Measurements from ENCODE around the gene STK32B. TPM values are rescaled to one million over a fixed set of nuclear protein-coding genes. Genes with fewer than 3 reads are reported as not detected.

STK32B gene
- total RNA-seq, 2 donors from 2014 or later = not detected

DNA sequence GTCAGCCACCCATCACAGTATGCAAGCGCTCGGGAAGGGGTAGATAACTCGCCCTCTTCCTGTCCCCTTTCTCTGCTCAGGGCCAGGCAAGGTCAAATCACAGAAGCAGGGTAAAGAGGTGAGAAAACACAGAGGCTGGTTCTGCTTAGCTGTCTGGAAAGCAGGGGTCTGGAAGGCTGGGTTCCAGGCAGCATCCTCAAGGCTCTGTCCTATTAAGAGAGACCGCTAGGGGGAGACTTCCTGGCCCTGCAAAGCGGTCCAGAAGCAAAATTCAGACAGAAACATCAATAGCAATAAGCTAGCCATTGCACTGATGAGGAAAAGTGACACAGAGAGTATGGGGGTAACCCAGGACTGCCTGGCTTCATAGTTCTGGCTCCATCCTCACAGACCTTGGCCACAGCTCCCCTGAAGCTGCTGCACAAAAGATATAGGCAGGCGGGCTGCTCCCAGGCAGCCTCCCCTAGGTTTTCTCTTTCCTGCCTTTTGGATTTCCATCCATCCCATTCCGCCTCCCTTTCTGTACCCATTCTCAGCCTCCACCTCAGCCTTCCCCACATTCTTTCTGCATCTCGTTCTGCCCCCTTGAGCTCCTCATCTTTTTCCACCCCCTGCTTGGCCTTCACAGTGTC, 348.6 kb downstream of the STK32B start:
- H3K36me3 Mint-ChIP-seq = no peaks in the 10 kb centered on the region
- ATAC-seq (no peak), DNase-seq (ENCODE audit: low spot score) (no peak)
- no peak overlapping the region for H3K4me3 Mint-ChIP-seq
- H3K27me3 Mint-ChIP-seq = peaks cover 3 to 9% of the 10 kb centered on the region in 2 donors
- H3K27ac Mint-ChIP-seq = no peak overlapping the region
- H3K9me3 Mint-ChIP-seq = no peaks in the 10 kb centered on the region
- no peaks in the 10 kb centered on the region for H3K4me1 Mint-ChIP-seq (ENCODE audit: low read depth in 2 of 2)

GRCh38 chr4:5403746-5404497, 352.6 kb downstream of the STK32B start:
- H3K27ac Mint-ChIP-seq = no peak overlapping the region
- no peak for ATAC-seq
- H3K36me3 Mint-ChIP-seq = peaks cover 13% of the 10 kb centered on the region
- no peak for DNase-seq (ENCODE audit: low spot score)
- H3K9me3 Mint-ChIP-seq = peaks cover 3% of the 10 kb centered on the region
- H3K4me3 Mint-ChIP-seq = no peak overlapping the region
- H3K4me1 Mint-ChIP-seq (ENCODE audit: low read depth in 2 of 2) = no peaks in the 10 kb centered on the region
- peaks cover 2 to 9% of the 10 kb centered on the region in 2 donors for H3K27me3 Mint-ChIP-seq

GRCh38 chr4:5409237-5409636, 358.0 kb downstream of the STK32B start:
- Mint-ChIP-seq H3K36me3 (peaks cover 13% of the 10 kb centered on the region), H3K4me3 (no peak overlapping the region), H3K9me3 (peaks cover 3% of the 10 kb centered on the region), H3K27me3 (peaks cover 0 to 3% of the 10 kb centered on the region in 2 donors), H3K27ac (no peak overlapping the region), H3K4me1 (ENCODE audit: low read depth in 2 of 2) (no peaks in the 10 kb centered on the region)
- DNase-seq (ENCODE audit: low spot score) (no peak), ATAC-seq (no peak)

DNA sequence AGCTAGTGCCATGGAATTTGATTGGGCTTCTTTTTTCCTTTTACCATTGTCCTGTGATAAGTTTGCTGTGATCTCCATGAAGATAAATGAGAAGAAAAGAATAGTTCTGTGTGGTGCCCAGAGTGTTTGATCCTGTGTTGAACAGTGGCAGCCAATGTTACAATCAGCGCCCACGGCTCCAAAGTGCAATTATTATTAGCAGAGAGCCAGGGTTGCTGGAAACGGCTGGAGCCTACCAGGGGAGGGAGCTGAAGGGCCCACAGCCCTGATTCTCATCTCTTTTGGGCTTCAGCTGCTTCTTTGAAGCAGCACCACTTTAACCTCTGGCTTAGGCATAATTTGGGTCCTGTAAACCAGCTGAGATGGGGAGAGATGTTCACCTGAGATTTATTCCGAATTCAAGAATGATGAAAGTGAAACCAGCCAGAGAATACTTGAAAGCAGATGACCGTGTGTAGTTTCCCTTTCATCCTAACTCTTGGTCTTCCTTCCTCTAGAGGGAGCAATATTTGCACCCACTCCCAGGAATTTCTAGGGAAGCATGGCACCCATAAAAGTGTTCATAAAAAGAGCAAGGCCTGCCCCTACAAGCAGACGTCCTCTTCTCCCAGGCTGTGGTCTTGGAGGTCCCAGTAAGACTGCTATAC, 358.8 kb downstream of the STK32B start:
- Mint-ChIP-seq H3K36me3 (peaks cover 13% of the 10 kb centered on the region), H3K27ac (no peak overlapping the region), H3K4me1 (ENCODE audit: low read depth in 2 of 2) (no peaks in the 10 kb centered on the region), H3K9me3 (peaks cover 3% of the 10 kb centered on the region), H3K4me3 (no peak overlapping the region), H3K27me3 (peaks cover 0 to 3% of the 10 kb centered on the region in 2 donors)
- DNase-seq (ENCODE audit: low spot score) (no peak), ATAC-seq (no peak)

DNA sequence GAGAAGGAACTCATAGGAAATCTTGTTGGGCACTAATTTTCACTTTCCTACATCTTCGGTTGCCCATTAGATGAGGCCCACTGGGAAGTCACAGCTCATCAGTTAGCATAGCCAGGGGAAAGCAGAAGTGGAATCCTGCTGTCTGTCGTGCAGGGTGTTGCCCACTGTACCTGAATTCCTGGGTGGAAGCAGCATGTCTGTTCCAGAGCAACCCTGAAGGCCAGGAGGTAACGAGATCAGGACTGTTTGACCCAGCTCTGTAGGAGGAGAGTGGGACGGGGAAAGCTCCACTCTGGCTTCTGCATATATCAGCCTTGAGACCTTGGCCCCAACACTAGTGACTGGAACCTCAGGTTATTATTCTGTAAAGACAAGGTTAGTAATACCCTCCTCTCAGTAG, 361.0 kb downstream of the STK32B start:
- H3K27ac Mint-ChIP-seq = no peak overlapping the region
- no peak overlapping the region for H3K4me3 Mint-ChIP-seq
- ATAC-seq = no peak
- H3K4me1 Mint-ChIP-seq (ENCODE audit: low read depth in 2 of 2) = no peaks in the 10 kb centered on the region
- H3K36me3 Mint-ChIP-seq = peaks cover 5% of the 10 kb centered on the region
- H3K27me3 Mint-ChIP-seq = peaks cover 5 to 13% of the 10 kb centered on the region in 2 donors
- DNase-seq (ENCODE audit: low spot score) = no peak
- H3K9me3 Mint-ChIP-seq = no peaks in the 10 kb centered on the region

DNA sequence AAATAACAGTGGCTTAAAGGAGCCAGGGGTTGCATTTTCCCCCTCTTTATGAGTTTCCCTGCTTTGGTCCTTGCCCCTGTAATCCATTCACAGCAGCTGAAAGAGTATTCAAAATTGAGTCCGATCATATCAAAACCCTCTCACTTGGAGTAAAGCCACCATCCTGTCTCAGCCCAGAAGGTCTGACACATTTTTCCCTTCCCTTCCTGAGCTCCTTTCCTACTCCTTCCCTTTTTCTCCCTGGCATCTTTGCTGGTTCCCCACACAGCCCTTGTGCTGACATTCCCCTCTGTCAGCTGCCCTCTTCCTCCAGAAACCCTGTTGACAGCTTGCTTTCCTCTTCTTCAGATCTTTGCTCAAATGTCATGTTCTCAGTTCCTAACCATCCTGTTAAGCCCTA, 361.5 kb downstream of the STK32B start:
- ATAC-seq = no peak
- H3K9me3 Mint-ChIP-seq = no peaks in the 10 kb centered on the region
- H3K36me3 Mint-ChIP-seq = peaks cover 7% of the 10 kb centered on the region
- no peaks in the 10 kb centered on the region for H3K4me1 Mint-ChIP-seq (ENCODE audit: low read depth in 2 of 2)
- no peak overlapping the region for H3K27ac Mint-ChIP-seq
- no peak overlapping the region for H3K4me3 Mint-ChIP-seq
- peaks cover 5 to 18% of the 10 kb centered on the region in 2 donors for H3K27me3 Mint-ChIP-seq
- DNase-seq (ENCODE audit: low spot score) = no peak

GRCh38 chr4:5416637-5417036, 365.4 kb downstream of the STK32B start:
- ATAC-seq (no peak), DNase-seq (ENCODE audit: low spot score) (no peak)
- peaks cover 7% of the 10 kb centered on the region for H3K36me3 Mint-ChIP-seq
- no peaks in the 10 kb centered on the region for H3K4me1 Mint-ChIP-seq (ENCODE audit: low read depth in 2 of 2)
- H3K4me3 Mint-ChIP-seq = no peak overlapping the region
- H3K9me3 Mint-ChIP-seq = no peaks in the 10 kb centered on the region
- no peak overlapping the region for H3K27ac Mint-ChIP-seq
- H3K27me3 Mint-ChIP-seq = peaks cover 12 to 30% of the 10 kb centered on the region in 2 donors

DNA sequence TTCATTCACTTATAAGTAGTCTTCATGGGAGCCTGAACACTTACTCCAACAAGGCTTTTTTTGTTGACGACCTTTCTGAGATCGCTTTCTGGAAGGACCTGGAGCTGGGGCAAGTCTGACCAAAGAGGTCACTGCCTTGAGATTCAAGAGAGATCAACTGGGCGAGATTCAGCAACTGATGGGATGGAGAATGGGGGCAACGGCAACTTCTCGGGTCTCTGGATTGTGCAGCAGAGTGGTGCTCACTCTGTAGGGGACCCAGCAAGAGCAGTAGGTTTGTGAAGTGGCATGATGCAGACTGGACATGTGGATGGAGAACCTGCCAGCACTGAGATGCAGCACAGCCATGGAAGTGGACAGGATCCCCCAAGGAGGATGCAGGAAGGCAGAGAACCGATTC, 369.0 kb downstream of the STK32B start:
- peaks cover 12 to 44% of the 10 kb centered on the region in 2 donors for H3K27me3 Mint-ChIP-seq
- H3K9me3 Mint-ChIP-seq = no peaks in the 10 kb centered on the region
- no peaks in the 10 kb centered on the region for H3K4me1 Mint-ChIP-seq (ENCODE audit: low read depth in 2 of 2)
- peaks cover 7% of the 10 kb centered on the region for H3K36me3 Mint-ChIP-seq
- no peak overlapping the region for H3K4me3 Mint-ChIP-seq
- ATAC-seq (no peak), DNase-seq (ENCODE audit: low spot score) (no peak)
- H3K27ac Mint-ChIP-seq = no peak overlapping the region

DNA sequence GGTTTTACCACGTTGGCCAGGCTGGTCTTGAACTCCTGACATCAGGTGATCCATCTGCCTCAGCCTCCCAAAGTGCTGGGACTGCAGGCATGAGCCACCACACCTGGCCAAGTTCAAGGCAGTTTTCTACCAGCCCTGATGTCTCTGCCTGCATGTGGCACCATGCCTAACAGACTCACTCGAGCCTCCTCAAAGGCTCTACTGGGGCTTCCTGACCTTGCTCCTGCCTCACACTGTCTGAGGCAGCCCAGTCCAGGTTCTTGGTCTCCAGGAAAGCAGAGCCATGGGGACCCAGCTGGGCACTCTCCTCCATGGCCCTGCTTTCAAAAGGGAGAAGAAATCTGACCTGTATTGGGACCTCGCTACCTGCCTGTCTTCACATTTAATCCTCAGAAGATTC, 370.1 kb downstream of the STK32B start:
- no peaks in the 10 kb centered on the region for H3K4me1 Mint-ChIP-seq (ENCODE audit: low read depth in 2 of 2)
- no peak overlapping the region for H3K4me3 Mint-ChIP-seq
- peaks cover 9 to 36% of the 10 kb centered on the region in 2 donors for H3K27me3 Mint-ChIP-seq
- DNase-seq (ENCODE audit: low spot score) (no peak), ATAC-seq (no peak)
- peaks cover 7% of the 10 kb centered on the region for H3K36me3 Mint-ChIP-seq
- H3K27ac Mint-ChIP-seq = no peak overlapping the region
- H3K9me3 Mint-ChIP-seq = no peaks in the 10 kb centered on the region

- Mint-ChIP-seq H3K4me1 (ENCODE audit: low read depth in 2 of 2) (no peaks in the 10 kb centered on the region), H3K27me3 (peaks cover 9 to 32% of the 10 kb centered on the region in 2 donors), H3K9me3 (no peaks in the 10 kb centered on the region), H3K36me3 (peaks cover 5% of the 10 kb centered on the region), H3K27ac (no peak overlapping the region), H3K4me3 (no peak overlapping the region)
- no peak for DNase-seq (ENCODE audit: low spot score)
- ATAC-seq = no peak
These were observed 370.9 kb downstream of the STK32B start for GRCh38 chr4:5422195-5422594.

DNA sequence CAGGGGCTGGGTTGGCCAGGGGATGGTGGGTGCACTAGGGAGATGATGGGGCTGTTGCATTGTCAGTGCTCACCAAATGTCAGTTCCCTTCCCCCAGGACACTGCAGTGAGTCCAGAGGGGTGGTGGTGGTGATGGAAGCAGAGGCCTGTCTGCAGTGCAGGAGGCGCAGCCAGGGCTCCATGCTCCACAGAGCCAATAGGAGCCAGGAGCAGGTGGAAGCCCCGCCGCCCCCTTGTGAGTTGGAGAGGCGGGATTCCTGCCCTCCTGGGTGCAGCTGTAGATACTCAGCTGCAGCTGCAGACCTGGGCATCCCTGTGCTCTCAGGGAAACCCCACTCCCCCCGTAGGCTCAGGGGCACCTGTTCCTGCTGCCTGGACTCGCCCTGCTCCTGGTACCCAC, 372.4 kb downstream of the STK32B start:
- H3K9me3 Mint-ChIP-seq = no peaks in the 10 kb centered on the region
- DNase-seq (ENCODE audit: low spot score) (no peak), ATAC-seq (peak in 1 of 2 donors; percentile 17)
- no peaks in the 10 kb centered on the region for H3K4me1 Mint-ChIP-seq (ENCODE audit: low read depth in 2 of 2)
- no peak overlapping the region for H3K27ac Mint-ChIP-seq
- no peak overlapping the region for H3K4me3 Mint-ChIP-seq
- H3K27me3 Mint-ChIP-seq = peaks cover 7 to 22% of the 10 kb centered on the region in 2 donors
- no peaks in the 10 kb centered on the region for H3K36me3 Mint-ChIP-seq

DNA sequence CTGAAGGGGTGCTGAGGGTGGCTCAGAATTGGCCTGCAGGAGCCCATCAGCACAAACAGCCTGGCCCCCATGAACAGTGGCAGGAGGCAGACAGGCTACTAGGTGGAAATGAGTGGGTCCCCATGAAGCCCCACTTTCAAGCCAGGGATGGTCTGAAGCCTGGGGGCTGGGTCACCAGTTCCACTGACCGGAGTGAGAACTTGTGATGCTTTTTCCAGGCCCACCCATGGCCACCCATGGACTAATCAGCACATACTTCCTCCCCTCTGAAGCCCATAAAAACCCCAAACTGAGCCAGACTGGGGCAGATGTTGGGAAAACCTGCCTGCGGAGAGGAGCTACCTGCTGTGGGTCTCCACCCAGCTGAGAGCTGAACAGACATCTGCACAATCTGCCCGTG, 372.9 kb downstream of the STK32B start:
- ATAC-seq (peak in 1 of 2 donors; percentile 36), DNase-seq (ENCODE audit: low spot score) (no peak)
- no peak overlapping the region for H3K27ac Mint-ChIP-seq
- H3K4me1 Mint-ChIP-seq (ENCODE audit: low read depth in 2 of 2) = no peaks in the 10 kb centered on the region
- peaks cover 7 to 28% of the 10 kb centered on the region in 2 donors for H3K27me3 Mint-ChIP-seq
- no peaks in the 10 kb centered on the region for H3K36me3 Mint-ChIP-seq
- H3K9me3 Mint-ChIP-seq = no peaks in the 10 kb centered on the region
- no peak overlapping the region for H3K4me3 Mint-ChIP-seq

- Mint-ChIP-seq H3K27me3 (peaks cover 7 to 33% of the 10 kb centered on the region in 2 donors), H3K27ac (no peak overlapping the region), H3K4me3 (no peak overlapping the region), H3K9me3 (no peaks in the 10 kb centered on the region), H3K4me1 (ENCODE audit: low read depth in 2 of 2) (no peaks in the 10 kb centered on the region), H3K36me3 (no peaks in the 10 kb centered on the region)
- DNase-seq (ENCODE audit: low spot score) = no peak
- ATAC-seq = peak in 1 of 2 donors; percentile 59
These were observed 373.6 kb downstream of the STK32B start for GRCh38 chr4:5424901-5425300.

DNA sequence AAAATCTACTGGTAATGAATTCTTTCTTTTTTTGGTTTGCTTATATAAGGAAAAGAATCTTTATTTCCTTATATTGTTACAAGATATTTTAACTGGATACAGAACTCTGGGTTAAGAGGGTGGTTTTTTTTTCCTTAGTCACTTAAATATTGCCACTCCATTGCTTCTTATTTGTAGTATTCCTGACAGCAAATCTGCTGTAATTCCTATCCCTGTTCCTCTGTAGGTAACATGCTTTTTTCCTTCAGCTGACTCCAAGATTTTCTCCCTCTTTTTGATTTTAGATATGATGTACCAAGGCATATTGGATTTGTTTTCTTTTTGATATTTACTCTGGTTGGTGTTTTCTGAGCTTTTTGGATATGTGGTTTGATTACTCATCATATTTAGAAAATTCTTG, 378.5 kb downstream of the STK32B start:
- H3K27ac Mint-ChIP-seq = no peak overlapping the region
- DNase-seq (ENCODE audit: low spot score) (no peak), ATAC-seq (no peak)
- H3K4me3 Mint-ChIP-seq = no peak overlapping the region
- no peaks in the 10 kb centered on the region for H3K36me3 Mint-ChIP-seq
- no peaks in the 10 kb centered on the region for H3K9me3 Mint-ChIP-seq
- H3K4me1 Mint-ChIP-seq (ENCODE audit: low read depth in 2 of 2) = no peaks in the 10 kb centered on the region
- peaks cover 2 to 31% of the 10 kb centered on the region in 2 donors for H3K27me3 Mint-ChIP-seq
